Activated CD4-positive, alpha-beta T cell treated with anti-CD3 and anti-CD28 coated beads for 24 hours (primary cell): ENCODE results near the gene ANK3.
"Not testable (repeated sequence)": the region's sequence is repeated elsewhere in the genome, so short reads cannot be mapped to it uniquely, and the experiment has no call there.

Experiments used
- DNase-seq, 2 donors: peaks; one replicate each; pipeline ENCODE4 v3.0.0-alpha.2; 2020; ENCODE audit warnings: low read depth in 2 of 2

The ANK3 gene

DNA sequence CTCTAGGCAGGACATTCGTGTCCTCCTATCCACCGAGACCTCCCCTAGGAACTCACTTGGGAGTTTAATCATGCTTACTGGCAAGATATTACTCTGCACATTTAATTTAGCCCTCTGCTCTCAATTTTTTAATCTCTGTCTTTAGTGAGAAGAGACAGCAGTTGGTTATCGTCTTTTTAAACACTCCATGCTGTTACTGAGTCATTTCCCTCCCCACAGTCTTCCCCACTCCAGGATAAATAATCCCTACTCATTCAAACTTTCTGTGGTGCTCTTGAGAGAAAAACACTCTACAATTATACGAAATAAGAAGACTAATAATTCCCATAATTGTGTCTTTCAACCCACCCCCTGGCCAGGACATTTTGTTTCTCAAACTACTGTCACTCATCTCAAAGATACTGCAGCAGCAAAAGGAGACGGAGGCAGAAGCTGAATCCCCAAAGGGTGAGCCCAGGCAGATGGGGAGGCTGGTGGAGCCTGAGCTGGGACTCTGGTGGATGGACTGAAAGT, 84.2 kb downstream of the ANK3 start:
- DNase-seq, result no peak

DNA sequence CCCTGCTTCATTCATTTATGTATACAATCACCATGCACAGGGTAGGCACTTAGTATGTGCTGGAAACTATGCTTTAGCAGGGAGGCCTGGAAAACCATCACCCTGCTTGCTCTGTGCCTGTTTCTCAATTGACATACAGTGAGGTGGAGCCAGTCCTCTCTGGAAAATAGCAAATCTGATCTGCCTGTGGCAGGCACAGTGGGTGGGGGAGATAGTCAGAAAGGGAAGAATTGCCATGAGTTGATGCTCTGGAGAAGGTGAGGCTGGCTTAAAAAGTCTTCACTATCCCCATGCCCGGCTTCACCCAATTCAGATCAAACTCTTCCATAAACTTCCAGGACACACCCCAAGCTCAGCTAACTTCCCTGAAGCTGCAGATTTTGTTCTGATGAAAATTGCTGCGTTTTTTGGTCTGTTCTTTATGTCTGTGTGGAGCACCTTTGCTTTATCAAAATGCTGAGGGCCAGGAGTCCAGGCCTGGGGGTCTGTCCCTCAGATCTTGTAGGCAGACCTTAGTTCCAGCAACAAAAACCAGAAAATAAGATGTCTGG, 84.8 kb downstream of the ANK3 start:
- DNase-seq, result no peak

DNA sequence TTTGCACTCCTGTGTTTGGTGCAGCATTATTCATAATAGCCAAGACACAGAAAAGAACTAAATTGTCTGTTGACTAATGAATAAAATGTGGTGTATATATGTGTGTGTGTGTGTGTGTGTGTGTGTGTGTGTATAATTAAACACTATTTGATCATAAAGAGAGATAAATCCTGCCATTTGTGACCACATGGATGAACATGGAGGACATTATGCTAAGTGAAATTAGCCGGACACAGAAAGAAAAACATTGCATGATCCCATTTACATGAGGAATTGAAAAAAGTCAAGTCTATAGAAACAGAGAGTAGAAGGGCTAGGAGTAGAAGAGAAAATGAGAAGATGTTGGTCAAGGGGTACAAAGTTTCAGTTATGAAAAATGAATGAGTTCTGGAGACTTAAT, 85.9 kb downstream of the ANK3 start:
- no peak for DNase-seq

DNA sequence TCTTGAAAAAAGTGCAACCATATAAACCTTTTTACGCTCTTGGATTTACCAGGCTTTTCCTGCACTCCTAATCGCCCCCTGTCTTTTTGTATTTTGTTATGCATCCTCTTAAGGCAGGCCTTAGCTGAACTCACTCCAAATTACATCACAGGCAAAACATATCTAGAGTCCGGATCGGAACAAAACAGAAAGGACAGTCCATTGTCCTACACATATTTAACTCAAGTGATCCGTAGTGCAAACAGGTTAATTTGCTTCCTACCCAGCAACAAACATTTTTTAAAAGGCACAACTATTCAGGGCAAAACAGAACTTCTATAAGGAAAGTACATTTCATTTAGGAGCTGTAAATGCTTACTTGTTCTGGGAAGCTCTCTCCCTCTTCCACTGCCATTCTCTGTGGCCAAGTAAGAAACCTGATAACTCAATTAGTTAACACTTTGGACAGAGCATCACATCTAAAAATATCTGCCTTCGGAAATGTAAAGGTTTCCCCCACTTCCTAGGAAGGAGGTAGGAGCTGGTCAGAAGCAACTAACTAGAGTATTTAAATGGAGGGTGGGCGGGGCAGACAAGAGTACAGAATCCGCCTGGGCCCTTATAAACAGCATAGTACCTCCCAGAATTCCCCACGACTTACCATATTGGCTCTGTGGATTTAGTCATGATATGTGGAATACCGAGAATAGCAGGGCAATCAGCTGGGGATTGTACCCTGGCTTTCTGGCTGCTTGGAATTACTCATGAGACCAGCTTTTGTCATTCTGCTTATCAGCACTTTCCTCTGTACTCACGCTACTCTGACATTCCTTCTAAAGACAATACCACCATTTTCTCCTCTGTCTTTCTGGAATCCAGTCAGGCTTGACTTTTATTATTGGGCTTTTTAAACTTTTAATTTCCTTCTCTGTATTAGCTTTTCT, 89.5 kb downstream of the ANK3 start:
- DNase-seq, result no peak

DNA sequence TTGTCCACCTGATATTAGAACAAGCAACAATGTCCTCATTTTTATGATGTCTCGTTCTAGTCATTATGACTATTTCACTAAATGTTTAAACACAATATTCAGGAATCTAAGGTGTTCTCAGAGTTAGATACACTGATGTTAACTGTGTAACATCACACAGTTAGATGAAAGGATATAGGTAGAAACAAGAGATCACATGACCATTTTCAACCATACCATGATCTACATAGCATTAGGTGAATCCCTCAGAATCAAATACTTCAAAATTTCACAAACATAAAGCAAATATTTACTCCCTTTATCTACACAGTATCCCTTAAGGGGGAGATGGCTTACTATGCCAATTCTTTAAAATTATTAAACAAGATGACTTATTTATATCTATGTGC, 90.3 kb downstream of the ANK3 start:
- DNase-seq, result no peak

DNA sequence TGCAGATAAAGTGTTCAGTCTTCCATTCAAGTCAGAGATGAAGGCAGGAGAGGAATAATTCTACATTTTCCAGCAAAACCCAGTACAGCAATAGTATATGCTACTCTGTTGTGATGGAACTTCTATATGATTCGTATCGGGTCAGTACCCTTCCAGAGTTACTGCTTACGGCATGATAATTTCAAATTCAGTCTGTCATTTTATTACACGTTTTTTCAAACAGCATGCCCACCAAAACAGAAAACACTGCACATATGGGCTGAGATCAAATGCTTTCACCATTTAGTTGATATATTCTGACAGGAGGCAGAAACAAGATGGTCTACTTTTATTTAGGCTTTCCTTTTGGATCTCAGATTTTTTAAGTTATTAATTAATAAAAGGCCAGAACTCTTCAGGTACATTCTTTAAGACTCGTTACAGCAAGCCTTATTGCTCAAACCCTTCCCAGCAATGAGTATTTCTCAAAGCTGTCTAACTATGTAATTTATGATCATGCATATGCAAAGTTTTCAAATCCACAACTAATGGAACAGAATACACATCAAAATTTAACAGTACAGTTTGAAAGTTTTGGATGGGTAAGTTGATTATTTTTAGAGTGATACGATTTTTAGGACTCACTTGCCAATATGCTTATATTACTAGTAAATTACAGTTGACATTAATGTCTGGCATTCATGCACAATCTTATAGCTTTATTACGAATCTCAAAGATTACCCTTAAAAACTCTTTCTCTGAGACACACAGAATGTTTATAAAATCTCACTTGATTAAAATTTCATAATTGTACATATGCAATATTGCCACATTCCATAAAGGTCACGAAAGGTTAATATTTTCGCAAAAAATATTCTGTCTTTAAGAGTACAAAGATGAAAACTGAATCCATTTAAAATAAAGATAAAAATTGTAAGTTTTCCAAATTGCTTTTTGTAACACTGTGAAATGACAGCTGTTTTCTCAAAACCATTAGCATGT, 91.0 kb downstream of the ANK3 start:
- no peak for DNase-seq

DNA sequence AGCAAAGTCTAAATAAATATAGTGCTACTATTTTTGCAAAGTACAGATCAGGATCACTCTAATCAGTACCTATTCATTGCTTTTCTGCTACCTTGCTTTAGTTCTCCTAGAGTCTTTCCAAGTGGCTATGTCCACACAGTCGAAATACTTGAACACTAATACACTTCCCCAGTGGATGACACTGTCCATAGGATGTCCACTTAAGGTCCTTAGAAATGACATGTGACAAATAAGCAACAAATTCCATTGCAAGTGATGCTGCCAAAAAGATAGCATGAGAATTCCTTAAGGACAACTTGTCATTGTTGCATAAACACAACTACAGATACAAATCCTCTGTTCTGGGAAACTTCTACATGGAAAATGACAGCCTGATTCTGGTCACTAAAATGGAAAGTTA, 93.6 kb downstream of the ANK3 start:
- DNase-seq, result no peak

DNA sequence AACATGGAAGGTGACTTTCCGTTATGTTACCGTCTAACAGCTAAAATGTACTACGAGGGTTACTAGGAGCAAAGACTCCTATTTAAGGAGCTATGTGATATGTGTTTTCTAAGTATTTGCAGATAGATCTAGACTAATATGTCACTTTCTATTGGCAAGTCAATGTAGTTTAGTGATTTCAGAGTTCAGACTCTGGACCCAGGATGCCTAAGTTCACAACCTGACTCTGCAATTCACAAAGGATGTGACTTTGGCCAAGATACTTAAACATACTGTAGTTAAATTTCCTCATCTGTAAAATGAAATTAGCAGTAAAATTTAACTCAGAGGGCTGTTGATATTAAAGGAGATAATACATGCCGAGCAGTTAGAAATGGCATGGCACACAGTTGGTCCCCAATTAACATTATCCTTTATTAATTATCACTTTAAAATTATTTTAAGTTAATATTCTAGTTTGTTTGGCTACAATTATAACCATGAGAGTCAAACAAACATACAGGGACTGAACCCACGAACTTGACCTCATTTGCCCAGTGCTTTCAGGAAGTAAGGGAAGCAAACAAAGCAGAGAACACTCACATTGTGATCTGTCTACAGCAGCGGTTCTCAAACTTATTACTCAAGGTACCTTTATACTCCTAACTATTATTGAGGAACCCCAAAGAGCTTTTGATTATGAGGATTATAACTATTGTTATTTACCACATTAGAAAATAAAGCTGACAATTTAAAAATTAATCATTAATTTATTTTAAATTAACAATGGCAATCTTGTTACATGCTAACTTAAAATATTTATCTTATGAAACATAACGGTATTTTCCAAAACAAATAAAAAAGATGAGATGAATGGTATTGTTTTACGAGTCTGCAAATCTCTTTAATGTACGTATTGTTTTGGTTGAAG, 94.4 kb downstream of the ANK3 start:
- no peak for DNase-seq

DNA sequence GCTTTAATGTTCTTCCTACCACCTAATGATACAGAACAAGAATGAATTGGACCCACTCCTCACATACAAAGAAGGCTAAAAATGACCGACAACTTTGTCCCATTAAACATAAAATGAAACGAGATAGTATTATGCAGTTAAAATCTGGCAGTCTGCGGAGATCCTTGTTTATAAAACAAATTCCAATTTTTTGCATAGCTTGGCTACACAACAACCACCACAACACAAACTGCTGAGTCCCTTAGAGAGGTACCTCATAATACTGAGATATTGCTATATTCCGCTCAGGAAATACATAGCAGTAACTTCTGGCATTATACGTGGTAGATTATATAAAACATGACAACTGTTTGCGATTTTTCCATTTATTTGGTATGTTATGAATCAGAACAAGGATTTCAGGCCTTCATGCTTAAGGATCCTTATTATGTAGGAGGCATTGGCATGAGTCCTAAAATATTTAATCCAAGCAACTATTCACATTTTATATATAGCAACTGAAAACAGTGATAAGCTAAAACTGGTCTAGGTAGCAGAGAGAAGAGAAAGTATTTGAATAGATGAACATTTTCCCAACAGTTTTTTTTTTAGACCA, 96.0 kb downstream of the ANK3 start:
- DNase-seq, result no peak

DNA sequence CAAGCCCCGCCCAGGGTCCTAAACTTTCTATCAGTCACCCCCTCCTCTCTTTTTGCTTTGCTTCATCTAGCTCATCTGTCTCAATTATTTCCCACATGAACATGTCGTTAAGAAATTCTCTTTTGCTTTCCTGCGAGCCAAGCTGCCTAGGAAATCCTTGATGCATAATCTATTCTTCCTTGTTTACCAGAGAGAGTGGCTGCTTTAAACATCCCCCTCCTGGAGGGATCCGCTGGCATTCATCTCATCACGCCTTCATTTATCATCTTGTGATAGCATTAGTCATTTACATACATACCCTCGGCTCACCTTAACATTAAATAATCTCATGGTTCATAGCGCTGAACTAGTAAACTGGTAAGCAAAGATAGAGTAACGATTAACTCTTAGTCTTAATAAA, 96.7 kb downstream of the ANK3 start:
- DNase-seq, result no peak

DNA sequence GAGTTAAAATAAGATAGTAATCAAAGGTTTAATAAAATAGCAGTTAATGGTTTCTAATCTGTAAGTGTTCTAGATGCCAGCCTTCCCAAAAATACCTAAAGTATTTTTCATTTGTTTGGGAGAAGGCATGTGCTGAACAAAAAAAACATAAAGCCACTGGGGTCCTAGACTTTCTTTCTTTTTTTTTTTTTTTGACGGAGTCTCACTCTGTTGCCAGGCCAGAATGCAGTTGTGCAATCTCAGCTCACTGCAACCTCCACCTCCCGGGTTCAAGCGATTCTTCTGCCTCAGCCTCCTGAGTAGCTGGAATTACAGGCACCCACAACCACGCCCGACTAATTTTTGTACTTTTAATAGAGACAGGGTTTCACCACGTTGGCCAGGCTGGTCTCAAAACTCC, 97.1 kb downstream of the ANK3 start:
- DNase-seq, result not testable (repeated sequence)

DNA sequence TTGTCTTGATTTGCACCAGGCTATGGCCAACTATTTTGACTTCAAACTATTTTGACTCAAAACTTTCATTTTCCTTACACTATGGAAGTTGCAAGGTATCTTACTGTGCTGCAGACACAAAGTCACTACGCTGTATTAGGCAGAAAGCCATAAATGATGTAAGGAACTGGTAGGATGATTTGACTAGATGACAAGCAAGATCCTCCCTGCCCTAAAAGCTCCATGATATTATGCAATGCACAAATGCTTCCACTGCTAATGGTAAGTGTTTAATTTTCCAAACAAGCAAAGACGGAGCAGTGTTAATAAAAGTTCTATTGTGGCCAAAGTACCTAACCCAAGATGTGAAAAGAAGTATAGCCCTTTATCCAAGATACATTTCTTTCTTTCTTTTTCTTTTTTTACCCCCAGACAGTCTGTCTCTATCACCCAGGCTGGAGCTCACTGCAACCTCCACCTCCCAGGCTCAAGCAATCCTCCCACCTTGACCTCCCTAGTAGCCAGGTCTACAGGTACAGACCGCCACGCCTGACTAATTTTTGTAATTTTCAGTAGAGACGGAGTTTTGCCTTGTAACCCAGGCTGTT, 98.2 kb downstream of the ANK3 start:
- DNase-seq, result no peak

DNA sequence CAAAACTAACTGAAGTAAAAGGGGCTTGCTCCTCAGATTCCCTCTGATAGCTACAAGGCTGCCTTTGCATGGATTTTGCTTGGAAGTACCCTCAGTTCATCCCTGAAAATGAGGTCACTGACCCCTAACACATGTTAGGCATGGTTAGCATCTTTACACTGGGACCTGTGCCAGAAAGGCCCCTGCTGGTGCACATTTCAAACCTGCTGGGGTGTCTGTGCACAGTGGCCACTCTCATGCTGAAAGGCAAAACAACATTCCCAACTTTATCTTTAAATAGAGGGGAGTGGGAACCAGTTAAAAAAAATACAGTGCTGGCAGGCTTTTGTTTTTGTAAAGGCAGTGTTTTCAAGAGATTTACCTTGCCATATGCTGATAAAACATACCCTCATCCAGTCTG, 99.1 kb downstream of the ANK3 start:
- DNase-seq, result no peak

DNA sequence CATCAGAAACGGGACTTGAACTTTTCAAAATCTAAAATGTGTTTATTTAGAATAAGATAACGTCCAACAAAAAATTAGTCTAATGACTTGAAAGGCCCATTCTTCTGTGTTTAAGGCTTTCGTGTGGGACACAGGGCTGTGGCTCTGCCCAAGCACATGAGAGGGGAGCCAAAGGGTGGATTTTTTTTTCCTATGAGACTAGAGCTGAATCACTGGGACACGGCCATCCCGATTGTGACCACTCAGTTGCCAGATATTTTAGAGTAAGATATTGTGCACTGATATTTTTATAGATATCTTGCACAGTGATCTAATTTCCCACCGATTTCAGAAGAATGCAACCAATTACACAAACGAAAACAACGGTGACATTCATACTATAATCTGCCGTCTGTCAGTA, 99.9 kb downstream of the ANK3 start:
- no peak for DNase-seq

DNA sequence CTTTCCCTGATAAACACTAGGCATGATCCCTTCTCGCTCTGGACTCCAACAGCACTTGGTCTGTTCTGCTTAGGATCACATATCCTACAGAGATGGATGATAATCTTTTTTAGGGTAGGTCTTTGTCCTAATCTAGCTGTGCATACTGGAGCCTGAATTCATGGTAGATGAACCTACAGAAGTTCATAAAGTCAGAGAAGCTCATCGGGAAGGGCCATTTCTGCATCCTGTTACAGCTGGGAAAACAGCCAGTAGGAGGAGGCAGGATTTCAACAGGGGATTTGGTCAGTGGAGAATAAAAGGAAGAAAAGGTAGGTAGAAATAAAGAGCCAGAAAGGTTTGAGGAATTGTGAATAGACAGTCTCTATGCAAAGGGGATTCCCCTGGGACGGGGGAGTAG, 101.4 kb downstream of the ANK3 start:
- DNase-seq, result no peak

DNA sequence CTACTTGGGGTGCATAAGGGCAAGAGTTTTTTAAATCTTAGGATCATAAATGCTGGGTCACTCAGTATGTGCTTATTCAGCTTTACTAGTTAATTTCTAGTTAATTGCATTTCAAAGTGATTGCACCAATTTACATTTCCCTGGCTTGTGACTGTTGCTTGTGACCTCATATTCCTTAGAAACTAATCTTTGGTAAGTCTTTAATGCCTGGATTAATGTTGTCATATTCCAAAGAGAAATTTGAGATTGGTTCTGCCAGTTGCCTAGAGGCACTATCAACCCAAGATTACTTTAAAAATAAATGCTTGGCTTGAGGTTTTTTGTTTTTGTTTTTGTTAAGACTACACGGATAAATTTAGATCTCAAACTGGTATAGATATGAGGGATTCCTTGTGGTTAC, 103.1 kb downstream of the ANK3 start:
- no peak for DNase-seq

DNA sequence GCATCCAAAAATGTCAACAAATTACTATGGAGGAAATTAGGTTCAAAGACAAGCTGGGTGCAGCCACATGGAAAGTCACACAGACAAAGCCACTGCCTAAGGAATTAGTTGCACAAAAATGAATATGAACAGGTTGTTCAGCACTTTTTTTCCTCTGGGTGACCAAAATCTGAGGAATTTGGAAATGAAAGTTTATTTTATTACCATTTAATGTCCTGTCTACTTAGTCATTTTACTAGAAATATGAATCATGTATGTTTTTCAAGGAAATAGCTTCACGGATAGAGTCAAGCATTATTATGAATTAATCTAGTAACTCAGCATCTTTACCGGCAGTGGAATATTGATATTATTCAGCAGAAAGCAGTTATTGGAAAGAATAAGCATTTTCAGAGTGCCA, 106.3 kb downstream of the ANK3 start:
- DNase-seq, result no peak

DNA sequence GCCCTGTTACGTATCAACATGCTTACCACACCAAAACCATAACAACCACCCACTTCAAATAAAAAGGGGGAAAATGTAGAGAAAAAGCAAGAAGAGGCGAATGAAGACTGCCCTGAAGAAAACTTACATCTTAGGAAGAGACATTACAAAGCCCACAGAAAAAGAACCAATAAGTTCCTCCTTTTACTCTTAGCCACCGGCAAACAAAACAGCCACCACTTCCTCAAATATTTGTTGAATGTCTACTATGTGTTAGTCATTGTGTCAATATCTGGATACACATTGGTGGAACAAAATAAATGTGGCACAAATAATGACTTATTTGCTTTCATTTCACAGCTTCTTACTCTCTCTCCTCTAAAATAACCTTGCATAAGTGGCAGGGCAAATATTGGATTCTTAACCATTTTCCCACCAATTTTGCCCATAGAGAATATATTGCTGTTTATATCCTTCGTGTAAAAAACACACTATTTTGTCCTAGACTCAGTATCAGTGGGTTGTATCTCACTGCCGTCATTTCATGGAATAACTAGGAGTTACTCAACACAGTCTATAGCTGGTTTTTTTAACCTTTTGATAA, 106.8 kb downstream of the ANK3 start:
- DNase-seq, result no peak

DNA sequence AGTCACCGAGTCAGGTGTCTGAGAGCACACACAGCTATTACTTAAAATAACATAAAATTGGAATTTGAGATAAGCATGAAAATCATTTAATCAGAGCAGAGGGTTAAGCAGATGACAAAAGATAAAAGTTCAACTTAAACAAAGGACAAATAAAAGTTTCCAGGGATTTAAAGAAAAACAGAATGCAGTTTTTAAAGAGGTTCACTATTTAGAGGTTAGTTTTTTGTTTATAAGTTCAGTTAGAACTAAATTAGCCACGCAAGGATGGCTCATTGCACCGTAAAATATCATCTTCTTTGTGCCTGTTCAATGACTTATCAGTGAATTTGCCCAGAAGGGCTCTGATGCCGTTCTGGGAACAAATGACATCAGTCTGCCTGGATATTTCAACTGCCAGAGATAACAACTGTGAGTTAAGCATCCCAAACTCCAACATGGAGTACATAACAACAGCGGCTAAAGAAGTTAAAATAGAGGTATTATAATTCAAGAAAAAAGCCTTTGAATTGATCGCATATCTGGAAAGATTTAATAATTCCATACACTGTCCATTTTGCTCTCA, 107.8 kb downstream of the ANK3 start:
- DNase-seq, result no peak

DNA sequence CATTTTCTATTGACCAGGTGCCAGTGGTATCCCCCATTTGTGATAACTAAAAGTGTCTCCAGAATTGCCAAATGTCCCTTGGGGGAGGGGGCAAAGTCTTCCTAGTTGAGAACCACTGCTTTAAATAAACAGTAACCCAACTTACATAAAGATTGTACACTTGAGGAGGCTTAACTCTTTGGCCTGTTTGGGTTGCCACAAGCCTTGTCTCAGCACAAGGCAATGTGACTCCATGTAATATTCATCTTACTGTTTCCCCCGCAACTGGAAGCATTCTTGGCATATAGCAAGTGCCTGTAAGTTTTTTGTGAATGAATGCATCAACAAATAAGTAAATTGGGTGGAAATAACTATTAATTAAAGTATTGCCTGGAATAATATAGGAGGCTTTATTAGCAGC, 108.3 kb downstream of the ANK3 start:
- DNase-seq, result no peak
